ENCODE measurements around the gene AGPAT3.

The AGPAT3 gene

GRCh38 chr21:43906585-43907370 is 41.8 kb downstream of the AGPAT3 start:
- no peak for DNase-seq (ENCODE audit: low read depth, low spot score)

GRCh38 chr21:43907751-43908150 is 42.7 kb downstream of the AGPAT3 start:
- no peak for DNase-seq (ENCODE audit: low read depth, low spot score)

GRCh38 chr21:43908167-43908566 is 43.1 kb downstream of the AGPAT3 start:
- no peak for DNase-seq (ENCODE audit: low read depth, low spot score)

GRCh38 chr21:43909741-43910400 is 44.8 kb downstream of the AGPAT3 start:
- no peak for DNase-seq (ENCODE audit: low read depth, low spot score)

- no peak for DNase-seq (ENCODE audit: low read depth, low spot score)
Observed at GRCh38 chr21:43910460-43910859, 45.4 kb downstream of the AGPAT3 start.

- DNase-seq (ENCODE audit: low read depth, low spot score), result no peak
Observed at GRCh38 chr21:43911015-43911934, 46.3 kb downstream of the AGPAT3 start.

GRCh38 chr21:43911935-43912487 is 47.0 kb downstream of the AGPAT3 start:
- DNase-seq (ENCODE audit: low read depth, low spot score), result no peak

- DNase-seq (ENCODE audit: low read depth, low spot score), result no peak
Observed at GRCh38 chr21:43912500-43912899, 47.5 kb downstream of the AGPAT3 start.

GRCh38 chr21:43912910-43913309 is 47.9 kb downstream of the AGPAT3 start:
- no peak for DNase-seq (ENCODE audit: low read depth, low spot score)

GRCh38 chr21:43913928-43914327 is 48.9 kb downstream of the AGPAT3 start:
- DNase-seq (ENCODE audit: low read depth, low spot score), result no peak

GRCh38 chr21:43916076-43916475 is 51.1 kb downstream of the AGPAT3 start:
- DNase-seq (ENCODE audit: low read depth, low spot score), result no peak

GRCh38 chr21:43916691-43917514 is 51.9 kb downstream of the AGPAT3 start:
- DNase-seq (ENCODE audit: low read depth, low spot score), result no peak

- no peak for DNase-seq (ENCODE audit: low read depth, low spot score)
Observed at GRCh38 chr21:43917515-43918384, 52.7 kb downstream of the AGPAT3 start.

GRCh38 chr21:43918385-43918947 is 53.4 kb downstream of the AGPAT3 start:
- DNase-seq (ENCODE audit: low read depth, low spot score), result no peak

- no peak for DNase-seq (ENCODE audit: low read depth, low spot score)
Observed at GRCh38 chr21:43919283-43919682, 54.3 kb downstream of the AGPAT3 start.

- no peak for DNase-seq (ENCODE audit: low read depth, low spot score)
Observed at GRCh38 chr21:43919871-43920801, 55.1 kb downstream of the AGPAT3 start.

- DNase-seq (ENCODE audit: low read depth, low spot score), result no peak
Observed at GRCh38 chr21:43921571-43921978, 56.6 kb downstream of the AGPAT3 start.

Data from iPS DF 19.7 (cell line).